ENCODE data around the gene CSF3R. TPM values are rescaled to one million over a fixed set of nuclear protein-coding genes. Genes with fewer than 3 reads are reported as not detected.

CSF3R gene
- polyA plus RNA-seq, result 1 to 10 TPM in 2 of 3 donors, under 1 TPM in 1; 0.91 to 3.1 (median 2.0) TPM

- no peak within 1 kb of the TSS for H3K27ac Mint-ChIP-seq
- no peaks in the 10 kb centered on the region for H3K9me3 Mint-ChIP-seq
- peaks cover 0 to 8% (median 0%) of the 10 kb centered on the region in 3 donors for H3K27me3 Mint-ChIP-seq (ENCODE audit: low read depth in 3 of 3)
- DNase-seq, result no peak
- H3K36me3 Mint-ChIP-seq, result no peaks in the 10 kb centered on the region
- H3K4me1 Mint-ChIP-seq, result peaks cover 2 to 7% of the 10 kb centered on the region in 2 donors
- peak within 1 kb of the TSS in 2 of 5 donors; percentile 19 to 65 for H3K4me3 Mint-ChIP-seq
Observed at GRCh38 chr1:36482724-36483388, at the start of gene CSF3R. TSS of gene CSF3R (minus strand) at chr1:36482913. CDS start at chr1:36479496, 3,417 bp downstream.

- no peaks in the 10 kb centered on the region for H3K4me1 Mint-ChIP-seq
- no peaks in the 10 kb centered on the region for H3K9me3 Mint-ChIP-seq
- H3K4me3 Mint-ChIP-seq, result no peak overlapping the region
- no peak for DNase-seq
- no peak overlapping the region for H3K27ac Mint-ChIP-seq
- H3K27me3 Mint-ChIP-seq (ENCODE audit: low read depth in 3 of 3), result peaks cover 3 to 12% (median 5%) of the 10 kb centered on the region in 3 donors
- no peaks in the 10 kb centered on the region for H3K36me3 Mint-ChIP-seq
Observed at GRCh38 chr1:36531833-36532232, 49.1 kb upstream of the CSF3R start.

GRCh38 chr1:36530791-36531190, 48.1 kb upstream of the CSF3R start:
- Mint-ChIP-seq H3K36me3 (no peaks in the 10 kb centered on the region), H3K27ac (no peak overlapping the region), H3K9me3 (no peaks in the 10 kb centered on the region), H3K4me1 (no peaks in the 10 kb centered on the region), H3K27me3 (ENCODE audit: low read depth in 3 of 3) (peaks cover 0 to 12% (median 5%) of the 10 kb centered on the region in 3 donors), H3K4me3 (no peak overlapping the region)
- no peak for DNase-seq

- H3K27me3 Mint-ChIP-seq (ENCODE audit: low read depth in 3 of 3), result peaks cover 0 to 12% (median 5%) of the 10 kb centered on the region in 3 donors
- no peak overlapping the region for H3K4me3 Mint-ChIP-seq
- no peaks in the 10 kb centered on the region for H3K9me3 Mint-ChIP-seq
- H3K36me3 Mint-ChIP-seq, result no peaks in the 10 kb centered on the region
- no peak for DNase-seq
- H3K4me1 Mint-ChIP-seq, result no peaks in the 10 kb centered on the region
- H3K27ac Mint-ChIP-seq, result no peak overlapping the region
Observed at GRCh38 chr1:36530261-36530660, 47.5 kb upstream of the CSF3R start.

GRCh38 chr1:36529769-36530260, 47.1 kb upstream of the CSF3R start:
- Mint-ChIP-seq H3K27ac (no peak overlapping the region), H3K36me3 (no peaks in the 10 kb centered on the region), H3K4me1 (no peaks in the 10 kb centered on the region)

GRCh38 chr1:36528361-36529349, 45.9 kb upstream of the CSF3R start:
- H3K4me3 Mint-ChIP-seq, result no peak overlapping the region
- DNase-seq, result no peak
- no peak overlapping the region for H3K27ac Mint-ChIP-seq
- peaks cover 0 to 8% (median 5%) of the 10 kb centered on the region in 3 donors for H3K27me3 Mint-ChIP-seq (ENCODE audit: low read depth in 3 of 3)
- no peaks in the 10 kb centered on the region for H3K9me3 Mint-ChIP-seq
- H3K36me3 Mint-ChIP-seq, result no peaks in the 10 kb centered on the region
- H3K4me1 Mint-ChIP-seq, result no peaks in the 10 kb centered on the region

More at GRCh38 chr1:36529769-36530260, 47.1 kb upstream of the CSF3R start:
- no peaks in the 10 kb centered on the region for H3K9me3 Mint-ChIP-seq
- no peak for DNase-seq
- no peak overlapping the region for H3K4me3 Mint-ChIP-seq
- H3K27me3 Mint-ChIP-seq (ENCODE audit: low read depth in 3 of 3), result peaks cover 0 to 12% (median 5%) of the 10 kb centered on the region in 3 donors

- DNase-seq, result no peak
- no peak overlapping the region for H3K27ac Mint-ChIP-seq
- H3K27me3 Mint-ChIP-seq (ENCODE audit: low read depth in 3 of 3), result peaks cover 0 to 4% (median 4%) of the 10 kb centered on the region in 3 donors
- no peaks in the 10 kb centered on the region for H3K4me1 Mint-ChIP-seq
- H3K36me3 Mint-ChIP-seq, result no peaks in the 10 kb centered on the region
- H3K4me3 Mint-ChIP-seq, result no peak overlapping the region
- no peaks in the 10 kb centered on the region for H3K9me3 Mint-ChIP-seq
Observed at GRCh38 chr1:36525166-36525565, 42.5 kb upstream of the CSF3R start.

GRCh38 chr1:36524359-36525062, 41.8 kb upstream of the CSF3R start:
- Mint-ChIP-seq H3K27me3 (ENCODE audit: low read depth in 3 of 3) (peaks cover 0 to 4% (median 4%) of the 10 kb centered on the region in 3 donors), H3K36me3 (no peaks in the 10 kb centered on the region), H3K9me3 (no peaks in the 10 kb centered on the region), H3K27ac (no peak overlapping the region), H3K4me3 (no peak overlapping the region), H3K4me1 (no peaks in the 10 kb centered on the region)
- DNase-seq, result no peak

GRCh38 chr1:36523850-36524249, 41.1 kb upstream of the CSF3R start:
- Mint-ChIP-seq H3K27me3 (ENCODE audit: low read depth in 3 of 3) (peaks cover 0 to 4% (median 4%) of the 10 kb centered on the region in 3 donors), H3K4me1 (no peaks in the 10 kb centered on the region), H3K4me3 (no peak overlapping the region), H3K27ac (no peak overlapping the region), H3K36me3 (no peaks in the 10 kb centered on the region), H3K9me3 (no peaks in the 10 kb centered on the region)
- DNase-seq, result no peak

GRCh38 chr1:36523230-36523495, 40.5 kb upstream of the CSF3R start:
- Mint-ChIP-seq H3K27me3 (ENCODE audit: low read depth in 3 of 3) (peaks cover 0 to 4% (median 4%) of the 10 kb centered on the region in 3 donors), H3K4me1 (no peaks in the 10 kb centered on the region), H3K9me3 (no peaks in the 10 kb centered on the region)

GRCh38 chr1:36522461-36523229, 39.9 kb upstream of the CSF3R start:
- Mint-ChIP-seq H3K9me3 (no peaks in the 10 kb centered on the region), H3K27me3 (ENCODE audit: low read depth in 3 of 3) (peaks cover 0 to 2% (median 2%) of the 10 kb centered on the region in 3 donors), H3K4me3 (no peak overlapping the region), H3K27ac (no peak overlapping the region), H3K36me3 (no peaks in the 10 kb centered on the region), H3K4me1 (no peaks in the 10 kb centered on the region)
- DNase-seq, result no peak

More at GRCh38 chr1:36523230-36523495, 40.5 kb upstream of the CSF3R start:
- no peak overlapping the region for H3K4me3 Mint-ChIP-seq
- DNase-seq, result no peak
- H3K27ac Mint-ChIP-seq, result no peak overlapping the region
- no peaks in the 10 kb centered on the region for H3K36me3 Mint-ChIP-seq

- peaks cover 0 to 2% (median 1%) of the 10 kb centered on the region in 3 donors for H3K27me3 Mint-ChIP-seq (ENCODE audit: low read depth in 3 of 3)
- no peaks in the 10 kb centered on the region for H3K9me3 Mint-ChIP-seq
- no peak overlapping the region for H3K4me3 Mint-ChIP-seq
- DNase-seq, result no peak
- H3K27ac Mint-ChIP-seq, result no peak overlapping the region
- H3K4me1 Mint-ChIP-seq, result no peaks in the 10 kb centered on the region
- no peaks in the 10 kb centered on the region for H3K36me3 Mint-ChIP-seq
Observed at GRCh38 chr1:36522021-36522420, 39.3 kb upstream of the CSF3R start.

- H3K27ac Mint-ChIP-seq, result no peak overlapping the region
- no peak overlapping the region for H3K4me3 Mint-ChIP-seq
- no peaks in the 10 kb centered on the region for H3K9me3 Mint-ChIP-seq
Observed at GRCh38 chr1:36520771-36521420, 38.2 kb upstream of the CSF3R start.

More at GRCh38 chr1:36520771-36521420, 38.2 kb upstream of the CSF3R start:
- no peak for DNase-seq
- H3K36me3 Mint-ChIP-seq, result no peaks in the 10 kb centered on the region
- H3K27me3 Mint-ChIP-seq (ENCODE audit: low read depth in 3 of 3), result peaks cover 0 to 2% (median 1%) of the 10 kb centered on the region in 3 donors
- H3K4me1 Mint-ChIP-seq, result no peaks in the 10 kb centered on the region
